GM12878 (cell line): Measurements from ENCODE around the gene ZBTB39. TPM values are rescaled to one million over a fixed set of nuclear protein-coding genes. Genes with fewer than 3 reads are reported as not detected.
A peak's percentile ranks its signal among the peaks of the same experiment; 100 is the strongest.

ENCODE experiments used
- CHD1 ChIP-seq: IDR thresholded peaks from 2 replicates; pipeline ENCODE4 v1.6.1; 2012; ENCODE audit warnings: low read depth, low read length, improper control_type of control experiment
- CREM ChIP-seq: IDR thresholded peaks from 2 replicates; pipeline ENCODE4 v1.6.1; 2014; ENCODE audit warnings: antibody characterized with exemption, low read depth
- EED ChIP-seq: sonication (generic); IDR thresholded peaks from 2 replicates; pipeline ENCODE4 v1.6.1; 2016; ENCODE audit warnings: antibody characterized with exemption, low read depth
- FOXK2 ChIP-seq: fragments of 450-650 bp; IDR thresholded peaks from 2 replicates; pipeline ENCODE4 v1.6.1; 2017; ENCODE audit warnings: mild to moderate bottlenecking, moderate library complexity
- MYC ChIP-seq: IDR thresholded peaks from 2 replicates; pipeline ENCODE4 v1.6.1; 2011; ENCODE audit warnings: mild to moderate bottlenecking, low read length, moderate library complexity, inconsistent platforms; ENCODE audit not compliant: insufficient read depth, insufficient replicate concordance, insufficient read length, severe bottlenecking
- NFIC ChIP-seq: IDR thresholded peaks from 2 replicates; pipeline ENCODE4 v1.6.1; 2012; ENCODE audit warnings: low read depth, mild to moderate bottlenecking, inconsistent platforms, low read length, moderate library complexity
- PAX5 ChIP-seq: IDR thresholded peaks from 2 replicates; pipeline ENCODE4 v1.6.1; 2011; ENCODE audit warnings: low read depth, low read length, borderline replicate concordance
- PML ChIP-seq: IDR thresholded peaks from 2 replicates; pipeline ENCODE4 v1.6.1; 2012; ENCODE audit warnings: low read length, inconsistent platforms
- POLR2A ChIP-seq: IDR thresholded peaks from 2 replicates; pipeline ENCODE4 v1.6.1; 2011; ENCODE audit warnings: low read depth, mild to moderate bottlenecking, low read length
- POLR2AphosphoS2 ChIP-seq: IDR thresholded peaks from 2 replicates; pipeline ENCODE4 v1.6.1; 2011; ENCODE audit warnings: low read depth, mild to moderate bottlenecking, low read length, improper control_type of control experiment, moderate library complexity
- POU2F2 ChIP-seq: IDR thresholded peaks from 3 replicates; pipeline ENCODE4 v1.6.1; 2011; ENCODE audit warnings: low read depth, mild to moderate bottlenecking, low read length, borderline replicate concordance
- RAD51 ChIP-seq: fragments of 450-650 bp; IDR thresholded peaks from 2 replicates; pipeline ENCODE4 v1.6.1; 2016; ENCODE audit warnings: moderate library complexity, mild to moderate bottlenecking, inconsistent platforms
- TAF1 ChIP-seq: IDR thresholded peaks from 2 replicates; pipeline ENCODE4 v1.6.1; 2011; ENCODE audit warnings: mild to moderate bottlenecking, low read depth, low read length, borderline replicate concordance
- TARDBP ChIP-seq: IDR thresholded peaks from 2 replicates; pipeline ENCODE4 v1.6.1; 2016; ENCODE audit warnings: borderline replicate concordance
- ZNF384 ChIP-seq: IDR thresholded peaks from 2 replicates; pipeline ENCODE4 v1.6.1; 2012; ENCODE audit warnings: low read depth, mild to moderate bottlenecking, low read length, improper control_type of control experiment, borderline replicate concordance
- polyA plus RNA-seq, 11 experiments: library from polyadenylated mRNA; depleted of rRNA in 4 of 11; unstranded in 6 of 11; stranded (reverse) in 5 of 11; fragments of >200 nt; fragmentation: Nextera tagmentation in 4 of 11; fragmentation: Illumina TruSeq in 1 of 11; extraction: Ambion mirVana in 4 of 11; extraction: Trizol in 1 of 11; gene quantifications; 1 replicate in 1 of 11; 2 replicates in 10 of 11; pipeline versions ENCODE4 v1.2.1 to v1.2.3, GENCODE V29; 2011 to 2016; ENCODE audit warnings: inconsistent platforms in 2 of 11, missing spikeins in 2 of 11, low read depth in 1 of 11
- total RNA-seq, 4 experiments: library from RNA; depleted of rRNA in 3 of 4; stranded (reverse); fragments of >200 nt in 3 of 4; fragmentation: Illumina TruSeq in 1 of 4; extraction: Trizol in 1 of 4; gene quantifications; 2 replicates each; pipeline versions ENCODE4 v1.2.1 to v1.2.3, GENCODE V29; 2013 to 2021
- TF ChIP-seq, protein P1 (sequence below): fragments of 450-650 bp; IDR thresholded peaks from 2 replicates; pipeline ENCODE4 v1.6.1; 2016; ENCODE audit warnings: mild to moderate bottlenecking, moderate library complexity, borderline replicate concordance
- TF ChIP-seq, protein P2 (sequence below): fragments of 450-650 bp; IDR thresholded peaks from 2 replicates; pipeline ENCODE4 v1.6.1; 2017; ENCODE audit warnings: low read depth, mild to moderate bottlenecking, moderate library complexity
- TF ChIP-seq, protein P3 (sequence below): fragments of 450-650 bp; IDR thresholded peaks from 2 replicates; pipeline ENCODE4 v1.6.1; 2018; ENCODE audit warnings: borderline replicate concordance, mild to moderate bottlenecking; ENCODE audit not compliant: partially characterized antibody
- TF ChIP-seq, protein P4 (sequence below): fragments of 450-650 bp; IDR thresholded peaks from 2 replicates; pipeline ENCODE4 v1.6.1; 2014; ENCODE audit warnings: mild to moderate bottlenecking
- TF ChIP-seq, protein P5 (sequence below): IDR thresholded peaks from 2 replicates; pipeline ENCODE4 v1.6.1; 2011; ENCODE audit warnings: low read depth, low read length, improper control_type of control experiment, borderline replicate concordance

The ZBTB39 gene
- total and polyA plus RNA-seq, 10 of the 15 experiments (the other 5 are each of a cell fraction or from before 2014, with no cell fraction given), result 0.88 to 6.8 (median 4.4) TPM

DNA sequence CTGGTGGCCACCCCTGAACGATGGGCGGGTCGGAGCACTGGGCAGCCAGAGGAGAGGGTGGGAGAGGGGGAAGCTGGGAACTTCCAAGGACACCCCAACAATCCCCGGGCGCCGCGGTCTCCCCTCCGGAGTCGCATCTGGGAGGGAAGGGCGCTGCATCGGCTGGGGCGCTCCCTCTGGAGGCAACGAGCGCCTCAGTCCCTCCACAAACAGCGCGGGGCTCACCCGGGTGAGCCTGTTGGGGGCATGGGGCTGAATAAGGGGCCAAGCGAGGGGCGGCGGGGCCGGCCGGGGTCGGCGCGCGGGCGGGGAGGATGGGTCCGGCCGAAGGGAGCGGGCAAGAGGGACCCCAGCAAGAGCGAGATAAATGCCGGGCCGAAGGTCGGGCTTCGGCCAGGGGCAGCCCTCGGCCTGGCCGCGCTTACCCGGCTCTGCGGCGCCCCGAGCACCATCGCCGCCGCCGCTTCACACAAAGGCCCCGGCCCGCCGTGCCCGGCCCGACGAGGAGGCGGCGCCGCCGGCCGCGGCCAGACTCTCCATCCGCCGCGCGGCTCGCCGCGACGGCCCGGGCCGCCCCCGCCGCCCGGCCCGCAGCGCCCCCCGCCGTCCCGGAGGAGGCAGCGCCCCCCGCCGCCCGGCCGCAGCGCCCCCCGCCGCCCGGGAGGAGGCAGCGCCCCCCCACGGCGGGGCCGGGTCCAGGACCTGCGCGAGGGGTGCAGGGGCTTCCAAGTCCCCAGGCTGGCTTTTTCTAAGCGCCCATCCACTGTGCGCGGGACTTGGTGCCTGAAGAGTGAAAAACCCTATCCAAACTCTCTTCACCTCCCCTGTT lies at the start of gene ZBTB39 (continued):
- TF ChIP-seq, protein P1, sequence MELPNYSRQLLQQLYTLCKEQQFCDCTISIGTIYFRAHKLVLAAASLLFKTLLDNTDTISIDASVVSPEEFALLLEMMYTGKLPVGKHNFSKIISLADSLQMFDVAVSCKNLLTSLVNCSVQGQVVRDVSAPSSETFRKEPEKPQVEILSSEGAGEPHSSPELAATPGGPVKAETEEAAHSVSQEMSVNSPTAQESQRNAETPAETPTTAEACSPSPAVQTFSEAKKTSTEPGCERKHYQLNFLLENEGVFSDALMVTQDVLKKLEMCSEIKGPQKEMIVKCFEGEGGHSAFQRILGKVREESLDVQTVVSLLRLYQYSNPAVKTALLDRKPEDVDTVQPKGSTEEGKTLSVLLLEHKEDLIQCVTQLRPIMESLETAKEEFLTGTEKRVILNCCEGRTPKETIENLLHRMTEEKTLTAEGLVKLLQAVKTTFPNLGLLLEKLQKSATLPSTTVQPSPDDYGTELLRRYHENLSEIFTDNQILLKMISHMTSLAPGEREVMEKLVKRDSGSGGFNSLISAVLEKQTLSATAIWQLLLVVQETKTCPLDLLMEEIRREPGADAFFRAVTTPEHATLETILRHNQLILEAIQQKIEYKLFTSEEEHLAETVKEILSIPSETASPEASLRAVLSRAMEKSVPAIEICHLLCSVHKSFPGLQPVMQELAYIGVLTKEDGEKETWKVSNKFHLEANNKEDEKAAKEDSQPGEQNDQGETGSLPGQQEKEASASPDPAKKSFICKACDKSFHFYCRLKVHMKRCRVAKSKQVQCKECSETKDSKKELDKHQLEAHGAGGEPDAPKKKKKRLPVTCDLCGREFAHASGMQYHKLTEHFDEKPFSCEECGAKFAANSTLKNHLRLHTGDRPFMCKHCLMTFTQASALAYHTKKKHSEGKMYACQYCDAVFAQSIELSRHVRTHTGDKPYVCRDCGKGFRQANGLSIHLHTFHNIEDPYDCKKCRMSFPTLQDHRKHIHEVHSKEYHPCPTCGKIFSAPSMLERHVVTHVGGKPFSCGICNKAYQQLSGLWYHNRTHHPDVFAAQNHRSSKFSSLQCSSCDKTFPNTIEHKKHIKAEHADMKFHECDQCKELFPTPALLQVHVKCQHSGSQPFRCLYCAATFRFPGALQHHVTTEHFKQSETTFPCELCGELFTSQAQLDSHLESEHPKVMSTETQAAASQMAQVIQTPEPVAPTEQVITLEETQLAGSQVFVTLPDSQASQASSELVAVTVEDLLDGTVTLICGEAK, result no peak
- TF ChIP-seq CHD1, result no peak
- no peak for TF ChIP-seq MYC
- TF ChIP-seq, protein P2, sequence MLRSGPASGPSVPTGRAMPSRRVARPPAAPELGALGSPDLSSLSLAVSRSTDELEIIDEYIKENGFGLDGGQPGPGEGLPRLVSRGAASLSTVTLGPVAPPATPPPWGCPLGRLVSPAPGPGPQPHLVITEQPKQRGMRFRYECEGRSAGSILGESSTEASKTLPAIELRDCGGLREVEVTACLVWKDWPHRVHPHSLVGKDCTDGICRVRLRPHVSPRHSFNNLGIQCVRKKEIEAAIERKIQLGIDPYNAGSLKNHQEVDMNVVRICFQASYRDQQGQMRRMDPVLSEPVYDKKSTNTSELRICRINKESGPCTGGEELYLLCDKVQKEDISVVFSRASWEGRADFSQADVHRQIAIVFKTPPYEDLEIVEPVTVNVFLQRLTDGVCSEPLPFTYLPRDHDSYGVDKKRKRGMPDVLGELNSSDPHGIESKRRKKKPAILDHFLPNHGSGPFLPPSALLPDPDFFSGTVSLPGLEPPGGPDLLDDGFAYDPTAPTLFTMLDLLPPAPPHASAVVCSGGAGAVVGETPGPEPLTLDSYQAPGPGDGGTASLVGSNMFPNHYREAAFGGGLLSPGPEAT, result no peak
- TF ChIP-seq, protein P3, sequence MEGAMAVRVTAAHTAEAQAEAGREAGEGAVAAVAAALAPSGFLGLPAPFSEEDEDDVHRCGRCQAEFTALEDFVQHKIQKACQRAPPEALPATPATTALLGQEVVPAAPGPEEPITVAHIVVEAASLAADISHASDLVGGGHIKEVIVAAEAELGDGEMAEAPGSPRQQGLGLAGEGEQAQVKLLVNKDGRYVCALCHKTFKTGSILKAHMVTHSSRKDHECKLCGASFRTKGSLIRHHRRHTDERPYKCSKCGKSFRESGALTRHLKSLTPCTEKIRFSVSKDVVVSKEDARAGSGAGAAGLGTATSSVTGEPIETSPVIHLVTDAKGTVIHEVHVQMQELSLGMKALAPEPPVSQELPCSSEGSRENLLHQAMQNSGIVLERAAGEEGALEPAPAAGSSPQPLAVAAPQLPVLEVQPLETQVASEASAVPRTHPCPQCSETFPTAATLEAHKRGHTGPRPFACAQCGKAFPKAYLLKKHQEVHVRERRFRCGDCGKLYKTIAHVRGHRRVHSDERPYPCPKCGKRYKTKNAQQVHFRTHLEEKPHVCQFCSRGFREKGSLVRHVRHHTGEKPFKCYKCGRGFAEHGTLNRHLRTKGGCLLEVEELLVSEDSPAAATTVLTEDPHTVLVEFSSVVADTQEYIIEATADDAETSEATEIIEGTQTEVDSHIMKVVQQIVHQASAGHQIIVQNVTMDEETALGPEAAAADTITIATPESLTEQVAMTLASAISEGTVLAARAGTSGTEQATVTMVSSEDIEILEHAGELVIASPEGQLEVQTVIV, result no peak
- TF ChIP-seq, protein P4, sequence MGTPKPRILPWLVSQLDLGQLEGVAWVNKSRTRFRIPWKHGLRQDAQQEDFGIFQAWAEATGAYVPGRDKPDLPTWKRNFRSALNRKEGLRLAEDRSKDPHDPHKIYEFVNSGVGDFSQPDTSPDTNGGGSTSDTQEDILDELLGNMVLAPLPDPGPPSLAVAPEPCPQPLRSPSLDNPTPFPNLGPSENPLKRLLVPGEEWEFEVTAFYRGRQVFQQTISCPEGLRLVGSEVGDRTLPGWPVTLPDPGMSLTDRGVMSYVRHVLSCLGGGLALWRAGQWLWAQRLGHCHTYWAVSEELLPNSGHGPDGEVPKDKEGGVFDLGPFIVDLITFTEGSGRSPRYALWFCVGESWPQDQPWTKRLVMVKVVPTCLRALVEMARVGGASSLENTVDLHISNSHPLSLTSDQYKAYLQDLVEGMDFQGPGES, result no peak
- TF ChIP-seq TAF1, result peak; percentile 47; the same call in 1 of the 2 replicates
- TF ChIP-seq, protein P5, sequence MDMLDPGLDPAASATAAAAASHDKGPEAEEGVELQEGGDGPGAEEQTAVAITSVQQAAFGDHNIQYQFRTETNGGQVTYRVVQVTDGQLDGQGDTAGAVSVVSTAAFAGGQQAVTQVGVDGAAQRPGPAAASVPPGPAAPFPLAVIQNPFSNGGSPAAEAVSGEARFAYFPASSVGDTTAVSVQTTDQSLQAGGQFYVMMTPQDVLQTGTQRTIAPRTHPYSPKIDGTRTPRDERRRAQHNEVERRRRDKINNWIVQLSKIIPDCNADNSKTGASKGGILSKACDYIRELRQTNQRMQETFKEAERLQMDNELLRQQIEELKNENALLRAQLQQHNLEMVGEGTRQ, result no peak
- no peak for TF ChIP-seq TARDBP
- peak; percentile 79 for TF ChIP-seq POLR2A
- no peak for TF ChIP-seq POLR2AphosphoS2
- no peak for TF ChIP-seq RAD51
- no peak for TF ChIP-seq CREM
- TF ChIP-seq PML, result no peak
- TF ChIP-seq FOXK2, result no peak
- TF ChIP-seq NFIC, result no peak
- no peak for TF ChIP-seq ZNF384
- TF ChIP-seq PAX5, result no peak
- TF ChIP-seq EED, result no peak
- TF ChIP-seq POU2F2, result no peak
